Stomach (tissue), 4 donors: Measurements from ENCODE around the gene PRR5.

Experiments
- EP300 ChIP-seq: sonication (generic); formaldehyde crosslinking; IDR thresholded peaks from one replicate; pipeline ENCODE4 v1.6.1; 2017; ENCODE audit warnings: antibody characterized with exemption
- POLR2A ChIP-seq, 4 donors: fragments of 450-650 bp; IDR thresholded peaks; one replicate each; pipeline ENCODE4 v1.6.1; 2016; ENCODE audit warnings: antibody characterized with exemption in 4 of 4, control low read depth in 2 of 4, mild to moderate bottlenecking in 1 of 4, moderate library complexity in 1 of 4
- TF ChIP-seq, protein P1 (sequence below), 7 experiments: fragments of 450-650 bp in 4 of 7; fragments of 200-600 bp in 3 of 7; sonication (generic) in 3 of 7; IDR thresholded peaks; one replicate each; pipeline ENCODE4 v1.5.1; 2016 to 2019; ENCODE audit warnings: antibody characterized with exemption in 7 of 7, control low read depth in 2 of 7, mild to moderate bottlenecking in 1 of 7

DNA sequence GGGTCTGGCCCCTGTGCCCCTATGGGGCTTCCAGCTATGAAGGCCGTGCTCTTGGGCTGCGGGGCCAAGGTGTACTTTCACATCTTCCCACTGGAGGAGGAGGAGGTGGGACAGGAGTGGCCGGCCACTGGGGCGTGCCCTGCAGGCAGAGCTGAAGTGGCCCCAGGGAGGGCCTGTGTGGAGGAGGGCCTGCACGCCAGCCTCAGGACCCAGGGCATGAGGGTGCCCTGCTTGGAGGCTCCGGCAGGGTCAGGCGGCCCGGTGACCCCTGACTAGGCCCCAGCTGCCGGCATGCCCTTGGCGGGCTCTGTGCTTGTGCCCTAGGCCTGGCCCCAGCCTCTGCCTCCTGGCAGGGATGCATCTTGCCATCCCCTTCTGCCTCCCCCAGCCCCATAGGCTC, 5.2 kb downstream of the PRR5 start:
- TF ChIP-seq, protein P1, sequence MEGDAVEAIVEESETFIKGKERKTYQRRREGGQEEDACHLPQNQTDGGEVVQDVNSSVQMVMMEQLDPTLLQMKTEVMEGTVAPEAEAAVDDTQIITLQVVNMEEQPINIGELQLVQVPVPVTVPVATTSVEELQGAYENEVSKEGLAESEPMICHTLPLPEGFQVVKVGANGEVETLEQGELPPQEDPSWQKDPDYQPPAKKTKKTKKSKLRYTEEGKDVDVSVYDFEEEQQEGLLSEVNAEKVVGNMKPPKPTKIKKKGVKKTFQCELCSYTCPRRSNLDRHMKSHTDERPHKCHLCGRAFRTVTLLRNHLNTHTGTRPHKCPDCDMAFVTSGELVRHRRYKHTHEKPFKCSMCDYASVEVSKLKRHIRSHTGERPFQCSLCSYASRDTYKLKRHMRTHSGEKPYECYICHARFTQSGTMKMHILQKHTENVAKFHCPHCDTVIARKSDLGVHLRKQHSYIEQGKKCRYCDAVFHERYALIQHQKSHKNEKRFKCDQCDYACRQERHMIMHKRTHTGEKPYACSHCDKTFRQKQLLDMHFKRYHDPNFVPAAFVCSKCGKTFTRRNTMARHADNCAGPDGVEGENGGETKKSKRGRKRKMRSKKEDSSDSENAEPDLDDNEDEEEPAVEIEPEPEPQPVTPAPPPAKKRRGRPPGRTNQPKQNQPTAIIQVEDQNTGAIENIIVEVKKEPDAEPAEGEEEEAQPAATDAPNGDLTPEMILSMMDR (IDR thresholded peaks at IDR 0.05), result no peak
- TF ChIP-seq POLR2A (IDR thresholded peaks at IDR 0.05) (no peak), EP300 (no peak)
